K562 (cell line): Measurements from ENCODE around the gene SPATA16. TPM values are rescaled to one million over a fixed set of nuclear protein-coding genes. Genes with fewer than 3 reads are reported as not detected.

Experiments used
- ATAC-seq: fragments of 200-7000 bp; cut with Tn5 transposase; 3 replicates; pipeline ENCODE4 v1.9.1; 2020; ENCODE audit warnings: moderate library complexity
- BruUV-seq: library from RNA; stranded (reverse); fragments of 400-500 nt; replicated peaks from 2 replicates; lab custom pipeline; 2021; lab: Mats Ljungman, UMichigan
- CTCF ChIA-PET: fragments of 300-600 bp; formaldehyde crosslinking; extraction: SDS; loops from one replicate; lab custom pipeline; 2021; ENCODE audit warnings: low intra/inter-chr PET ratio; lab: Yijun Ruan, JAX
- POLR2A ChIA-PET: fragments of 300-600, 350-650 bp; sonication (Branson Sonifier 250); formaldehyde crosslinking; extraction: SDS; loops from one replicate; lab custom pipeline; 2021; ENCODE audit warnings: antibody characterized with exemption, inconsistent platforms; lab: Yijun Ruan, JAX
- DNase-seq, 4 experiments: peaks; one replicate each; pipeline versions ENCODE4 v3.0.0 to v3.0.0-alpha.2; 2011 to 2018; ENCODE audit warnings: low spot score in 3 of 4, mixed read lengths in 3 of 4; ENCODE audit errors: extremely low read depth in 1 of 4
- FAIRE-seq: peaks from 2 replicates; lab custom pipeline; 2011; peaks lifted over from hg19 to GRCh38; lab: Jason Lieb, UNC
- H2AFZ ChIP-seq: 2 replicates; pipeline ENCODE4 v1.6.0; 2011; ENCODE audit warnings: low read depth, low read length, control low read depth, inconsistent platforms
- H3K27ac ChIP-seq: fragments of 200-600 bp; 3 replicates; pipeline ENCODE4 v1.8.0; 2011; ENCODE audit warnings: low read depth, mild to moderate bottlenecking, control low read depth, inconsistent platforms, low read length, moderate library complexity, mixed read lengths; ENCODE audit errors: extremely low read depth
- H3K27me3 ChIP-seq, 2 experiments: fragments of 300-600 bp in 1 of 2; 2 replicates in 1 of 2; 3 replicates in 1 of 2; pipeline versions ENCODE4 v1.6.0 to v1.8.0; 2011; ENCODE audit warnings: inconsistent platforms in 2 of 2, low read length in 2 of 2, mild to moderate bottlenecking in 1 of 2, mixed read lengths in 1 of 2, moderate library complexity in 1 of 2; ENCODE audit not compliant: control insufficient read depth in 2 of 2, insufficient read depth in 2 of 2
- H3K36me3 ChIP-seq: fragments of 300-600 bp; 3 replicates; pipeline ENCODE4 v1.8.0; 2011; ENCODE audit warnings: mild to moderate bottlenecking, low read length, inconsistent platforms; ENCODE audit not compliant: control insufficient read depth, insufficient read depth
- H3K4me1 ChIP-seq, 2 experiments: fragments of 200-600 bp in 1 of 2; replicated peaks in 1 of 2; 2 replicates in 1 of 2; 3 replicates in 1 of 2; pipeline versions ENCODE4 v1.5.1 to v1.8.0; 2011; ENCODE audit warnings: inconsistent platforms in 2 of 2, low read length in 2 of 2, mild to moderate bottlenecking in 1 of 2, mixed read lengths in 1 of 2, moderate library complexity in 1 of 2; ENCODE audit not compliant: control insufficient read depth in 2 of 2, insufficient read depth in 2 of 2
- H3K4me2 ChIP-seq: 2 replicates; pipeline ENCODE4 v1.6.1; 2011; ENCODE audit warnings: low read length, control low read depth, inconsistent platforms, mixed read lengths; ENCODE audit not compliant: insufficient read depth
- H3K4me3 ChIP-seq: fragments of 200-600 bp; sonication (generic), shearing (Covaris generic); 2 replicates; pipeline ENCODE4 v1.5.1; 2016; ENCODE audit warnings: control low read depth, inconsistent platforms
- H3K79me2 ChIP-seq: fragments of 200-600 bp; 3 replicates; pipeline ENCODE4 v1.8.0; 2011; ENCODE audit warnings: low read length, inconsistent platforms; ENCODE audit not compliant: control insufficient read depth, insufficient read depth
- H3K9ac ChIP-seq, 2 experiments: 2 replicates each; pipeline versions ENCODE4 v1.6.0 to v1.6.1; 2011; ENCODE audit warnings: low read depth in 2 of 2, low read length in 2 of 2, control low read depth in 1 of 2, inconsistent platforms in 1 of 2, mild to moderate bottlenecking in 1 of 2, mixed read lengths in 1 of 2; ENCODE audit not compliant: insufficient read depth in 1 of 2
- H3K9me1 ChIP-seq: one replicate; pipeline ENCODE4 v1.6.0; 2011; ENCODE audit warnings: inconsistent platforms, mild to moderate bottlenecking, low read length, moderate library complexity; ENCODE audit not compliant: control insufficient read depth, insufficient read depth
- H3K9me3 ChIP-seq: replicated peaks from 2 replicates; pipeline ENCODE4 v1.5.1; 2011; ENCODE audit warnings: low read depth, low read length, inconsistent platforms; ENCODE audit not compliant: control insufficient read depth, insufficient read depth
- H4K20me1 ChIP-seq: replicated peaks from 2 replicates; pipeline ENCODE4 v1.6.1; 2011; ENCODE audit warnings: low read length, inconsistent platforms, mixed read lengths; ENCODE audit not compliant: control insufficient read depth, insufficient read depth
- BACH1 ChIP-seq: fragments of 200-800 bp; sonication (Bioruptor generic); IDR thresholded peaks from 2 replicates; pipeline ENCODE4 v1.6.1; 2016; ENCODE audit warnings: missing genetic modification characterization, missing compliant biosample characterization
- CTCF ChIP-seq, 3 experiments: IDR thresholded peaks in 2 of 3; conservative IDR thresholded peaks in 1 of 3; 2 replicates each; pipeline ENCODE4 v1.5.1; 2011 to 2012; ENCODE audit warnings: low read length in 3 of 3, mild to moderate bottlenecking in 3 of 3, control low read depth in 2 of 3, improper control_type of control experiment in 1 of 3, inconsistent platforms in 1 of 3, low read depth in 1 of 3, mixed read lengths in 1 of 3, moderate library complexity in 1 of 3; ENCODE audit not compliant: insufficient read depth in 2 of 3
- HLTF ChIP-seq: fragments of 450-650 bp; IDR thresholded peaks from 2 replicates; pipeline ENCODE4 v1.6.1; 2016
- LARP7 ChIP-seq: fragments of 450-650 bp; IDR thresholded peaks from 2 replicates; pipeline ENCODE4 v1.6.1; 2016
- MCM2 ChIP-seq: fragments of 450-650 bp; IDR thresholded peaks from 2 replicates; pipeline ENCODE4 v1.6.1; 2017; ENCODE audit warnings: low read depth, mild to moderate bottlenecking
- NFE2L1 ChIP-seq: fragments of 450-650 bp; IDR thresholded peaks from 2 replicates; pipeline ENCODE4 v1.6.1; 2016; ENCODE audit warnings: missing genetic modification characterization, low read depth, mild to moderate bottlenecking, missing compliant biosample characterization, moderate library complexity, borderline replicate concordance
- NRF1 ChIP-seq, 2 experiments: fragments of 450-650 bp; IDR thresholded peaks in 1 of 2; conservative IDR thresholded peaks in 1 of 2; 2 replicates each; pipeline ENCODE4 v1.6.1; 2014; ENCODE audit warnings: mild to moderate bottlenecking in 2 of 2
- RBM15 ChIP-seq: fragments of 200-400 bp; formaldehyde crosslinking; IDR thresholded peaks from 2 replicates; pipeline ENCODE4 v1.6.1; 2018; ENCODE audit warnings: mild to moderate bottlenecking, low read length, moderate library complexity; ENCODE audit not compliant: insufficient read depth
- TFAM ChIP-seq: fragments of 250-450 bp; sonication (Bioruptor Pico); conservative IDR thresholded peaks from 2 replicates; pipeline ENCODE4 v1.5.0; 2021; ENCODE audit warnings: mild to moderate bottlenecking, moderate library complexity
- XRCC3 ChIP-seq: fragments of 450-650 bp; IDR thresholded peaks from 2 replicates; pipeline ENCODE4 v1.6.1; 2017; ENCODE audit warnings: mild to moderate bottlenecking, moderate library complexity
- YBX1 ChIP-seq: fragments of 450-650 bp; IDR thresholded peaks from 2 replicates; pipeline ENCODE4 v1.7.1; 2016; ENCODE audit warnings: mild to moderate bottlenecking
- ZBTB40 ChIP-seq, 2 experiments: fragments of 450-650 bp in 1 of 2; sonication (generic) in 1 of 2; formaldehyde crosslinking in 1 of 2; IDR thresholded peaks; 2 replicates each; pipeline versions ENCODE4 v1.7.1 to v1.9.0; 2016 to 2022; ENCODE audit warnings: inconsistent platforms in 1 of 2, mild to moderate bottlenecking in 1 of 2, missing genetic modification reagents in 1 of 2
- ZKSCAN1 ChIP-seq: fragments of 150-350 bp; IDR thresholded peaks from 2 replicates; pipeline ENCODE4 v1.6.1; 2016; ENCODE audit warnings: low read depth, low read length
- ZNF347 ChIP-seq: fragments of 450-650 bp; formaldehyde crosslinking; IDR thresholded peaks from 2 replicates; pipeline ENCODE4 v1.4.0; 2020; ENCODE audit warnings: low read depth, mild to moderate bottlenecking, moderate library complexity
- WGBS: fragments of 100-300 bp; shearing (Covaris generic); methylation state at CpG from one replicate; pipeline ENCODE4 v1.1.6; 2016; ENCODE audit warnings: low coverage, mixed read lengths; ENCODE audit not compliant: insufficient coverage; ENCODE audit errors: missing lambda C conversion rate; 5-methylcytosine and 5-hydroxymethylcytosine counted together
- in situ Hi-C: fragments of 300-500 bp; cut with MboI; formaldehyde crosslinking; loops from 4 replicates; pipeline ENCODE4 v1.15.0; 2018; ENCODE audit warnings: inconsistent platforms, mixed read lengths
- intact Hi-C: fragments of 100-400 bp; cut with micrococcal nuclease; formaldehyde crosslinking; loops from 2 replicates; pipeline ENCODE4 v1.14.2; 2022
- polyA plus RNA-seq, 8 experiments: library from polyadenylated mRNA; depleted of rRNA in 4 of 8; stranded (reverse) in 5 of 8; unstranded in 3 of 8; fragments of >200 nt; fragmentation: Nextera tagmentation in 2 of 8; fragmentation: Illumina TruSeq in 1 of 8; extraction: Ambion mirVana in 2 of 8; extraction: Trizol in 1 of 8; gene quantifications; 2 replicates each; pipeline versions ENCODE4 v1.2.1 to v1.2.3, GENCODE V29; 2011 to 2014; ENCODE audit warnings: inconsistent platforms in 1 of 8, missing spikeins in 1 of 8
- total RNA-seq, 7 experiments: library from RNA; depleted of rRNA in 6 of 7; stranded (reverse); fragments of >200 nt in 6 of 7; fragmentation: Illumina TruSeq in 2 of 7; extraction: Trizol in 2 of 7; gene quantifications; 2 replicates each; pipeline versions ENCODE4 v1.2.1 to v1.2.3, GENCODE V29; 2011 to 2021; ENCODE audit warnings: low replicate concordance in 1 of 7

Gene SPATA16
- total and polyA plus RNA-seq, 9 of the 15 experiments (the other 6 are each of a cell fraction or from before 2014, with no cell fraction given), result not detected

DNA sequence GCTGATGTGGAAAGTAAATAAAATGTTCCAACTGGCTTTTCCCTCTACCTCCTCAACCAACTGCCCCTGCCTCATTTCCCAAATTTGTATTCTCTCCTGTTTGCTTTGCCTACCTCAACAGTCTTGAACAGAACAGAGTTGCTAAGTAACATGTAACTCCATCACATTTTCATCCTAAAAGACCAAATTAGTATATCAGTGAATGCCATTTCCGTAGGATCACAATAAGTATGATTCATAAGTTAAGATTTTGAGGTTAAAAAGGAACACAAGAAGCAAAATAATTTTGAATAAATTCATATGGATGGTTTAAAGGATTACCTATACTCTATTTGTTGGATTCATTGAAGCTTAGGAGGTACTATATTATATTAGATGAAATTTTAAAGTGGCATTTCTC lies 235.6 kb downstream of the SPATA16 start:
- no peak overlapping the region for H3K4me2 ChIP-seq
- WGBS, result 30% methylated on average over 1 of the region's 1 CpG
- no peak for DNase-seq
- H3K79me2 ChIP-seq, result no peaks in the 10 kb centered on the region
- no TSS peak for BruUV-seq
- no peaks in the 10 kb centered on the region for H4K20me1 ChIP-seq
- H3K9me1 ChIP-seq, result no peaks in the 10 kb centered on the region
- no peaks in the 10 kb centered on the region for H3K9me3 ChIP-seq
- no peak overlapping the region for H3K27ac ChIP-seq
- H3K27me3 ChIP-seq, result no peaks in the 10 kb centered on the region
- H3K4me1 ChIP-seq, result no peaks in the 10 kb centered on the region
- in situ Hi-C loops (no loop called here), intact Hi-C loops (no loop called here)
- ChIA-PET POLR2A (no interaction called here), CTCF (no interaction called here)
- no peak overlapping the region for H3K4me3 ChIP-seq
- H3K9ac ChIP-seq, result no peak overlapping the region
- ATAC-seq, result no peak
- H2AFZ ChIP-seq, result no peak overlapping the region
- no peak for FAIRE-seq
- H3K36me3 ChIP-seq, result no peaks in the 10 kb centered on the region
- TF ChIP-seq BACH1 (tag), result no peak
- no peak for TF ChIP-seq ZBTB40 (IDR thresholded peaks at IDR 0.05)
- TF ChIP-seq ZBTB40 (CRISPR knock-in tag; IDR thresholded peaks at IDR 0.05), result no peak
- no peak for TF ChIP-seq ZNF347 (CRISPR knock-in tag)
- no peak for TF ChIP-seq MCM2
- TF ChIP-seq LARP7, result no peak
- TF ChIP-seq XRCC3, result no peak
- TF ChIP-seq RBM15, result no peak
- TF ChIP-seq YBX1, result no peak
- no peak for TF ChIP-seq NFE2L1
- no peak for TF ChIP-seq ZKSCAN1
- no peak for TF ChIP-seq TFAM
- TF ChIP-seq CTCF (IDR thresholded peaks at IDR 0.05 in 2 of 3, conservative IDR thresholded peaks at IDR 0.05 in 1 of 3; ENCODE audit: insufficient read depth in 2 of 3, low read depth in 1 of 3, low read length in 3 of 3), result no peak
- no peak for TF ChIP-seq NRF1 (conservative IDR thresholded peaks at IDR 0.05 in 1 of 2, IDR thresholded peaks at IDR 0.05 in 1 of 2)
- TF ChIP-seq HLTF, result no peak
